Coronary artery (tissue), 2 donors: ENCODE data around the gene TACC2.

ENCODE experiments used
- DNase-seq: peaks from one replicate; pipeline ENCODE4 v3.0.0-alpha.2; 2017; ENCODE audit warnings: low spot score
- H3K27ac ChIP-seq, 2 donors: fragments of 200-600 bp; sonication (generic); one replicate each; pipeline ENCODE4 v1.5.1; 2016 to 2019
- H3K4me3 ChIP-seq: fragments of 200-600 bp; sonication (generic); 2 replicates; pipeline ENCODE4 v1.5.1; 2016; ENCODE audit warnings: mild to moderate bottlenecking, moderate library complexity
- CTCF ChIP-seq: fragments of 200-600 bp; sonication (generic); IDR thresholded peaks from one replicate; pipeline ENCODE4 v1.5.1; 2019; ENCODE audit warnings: antibody characterized with exemption

The TACC2 gene

DNA sequence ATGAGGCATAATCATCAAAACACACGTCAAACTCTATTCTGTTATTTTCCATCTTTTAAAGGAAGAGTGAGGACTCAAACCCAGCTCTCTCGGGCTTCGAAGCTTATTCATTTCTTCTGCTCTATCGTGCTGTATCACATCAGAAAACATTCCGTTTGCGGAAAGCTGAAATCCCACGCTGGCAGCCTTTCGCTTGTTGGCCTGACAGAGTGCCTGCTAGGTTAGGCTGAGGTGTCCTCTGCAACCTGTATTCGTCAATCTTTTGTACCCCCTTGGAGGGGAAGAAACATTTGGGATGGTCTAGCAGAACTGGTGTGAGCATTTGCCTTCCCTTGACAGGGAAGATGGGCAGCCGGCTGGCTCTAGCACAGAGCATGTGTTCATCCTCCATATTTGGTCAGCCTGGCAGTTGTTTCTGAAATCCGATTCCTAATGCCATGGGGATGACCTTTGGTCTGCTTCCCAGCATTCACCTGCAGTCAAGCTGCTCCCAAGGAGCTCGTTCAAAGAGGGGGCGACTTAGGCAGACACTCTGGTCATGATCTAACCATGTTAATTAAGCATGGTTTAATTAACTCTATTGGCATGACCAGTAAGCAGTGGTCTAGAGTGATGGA lies 55.2 kb downstream of the TACC2 start:
- Histone ChIP-seq H3K27ac (peak overlapping the region; percentile 69 to 84), H3K4me3 (peak overlapping the region; percentile 43)
- TF ChIP-seq CTCF = no peak
- no peak for DNase-seq

- DNase-seq = no peak
- peak overlapping the region; percentile 69 to 84 for H3K27ac ChIP-seq
- no peak for TF ChIP-seq CTCF
- H3K4me3 ChIP-seq = no peak overlapping the region
Measured at GRCh38 chr10:122044713-122045112, 55.8 kb downstream of the TACC2 start.

DNA sequence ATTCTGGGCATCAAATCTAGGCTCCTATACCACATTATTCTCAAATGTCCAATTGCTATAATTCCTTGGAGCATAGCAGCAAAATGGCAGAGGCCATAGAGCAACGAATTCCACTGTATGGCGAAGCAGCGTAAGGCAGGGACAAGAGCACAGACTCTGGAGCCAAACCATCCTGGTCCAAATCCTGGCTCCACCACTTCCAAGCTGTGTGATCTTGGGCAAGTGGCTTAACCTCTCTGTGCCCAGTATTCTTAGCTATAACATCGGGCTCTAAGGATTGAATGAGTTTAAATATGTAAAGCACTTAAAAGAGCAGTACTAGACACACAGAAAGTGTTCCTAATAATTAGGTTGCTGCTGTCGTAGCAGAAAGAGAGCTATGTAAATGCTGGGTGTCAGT lies 56.2 kb downstream of the TACC2 start:
- Histone ChIP-seq H3K4me3 (no peak overlapping the region), H3K27ac (peak overlapping the region; percentile 69 to 84)
- no peak for DNase-seq
- TF ChIP-seq CTCF = no peak

GRCh38 chr10:122047560-122047959 lies 58.6 kb downstream of the TACC2 start:
- TF ChIP-seq CTCF = no peak
- no peak for DNase-seq
- Histone ChIP-seq H3K4me3 (no peak overlapping the region), H3K27ac (peak overlapping the region in 1 of 2 donors; percentile 42)

DNA sequence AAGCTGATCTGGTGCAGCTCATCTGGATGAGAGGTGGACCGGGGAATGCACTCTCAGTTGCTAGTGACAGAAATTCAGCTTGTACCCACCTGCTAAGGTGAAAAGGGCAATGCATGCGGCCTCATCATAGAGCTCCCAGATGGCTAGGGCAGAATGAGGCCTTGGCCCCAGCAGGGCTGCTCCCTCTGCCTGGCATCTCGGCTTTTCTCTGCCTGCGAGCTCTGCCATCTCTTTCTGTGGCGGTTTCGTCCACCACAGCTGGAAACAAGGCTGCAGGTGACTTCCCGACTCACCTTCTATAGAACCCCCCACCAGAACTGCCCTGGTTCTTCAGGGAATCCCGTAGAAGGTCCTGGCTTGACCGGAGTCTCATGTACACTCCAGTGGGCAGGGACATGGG lies 60.1 kb downstream of the TACC2 start:
- H3K4me3 ChIP-seq = no peak overlapping the region
- H3K27ac ChIP-seq = no peak overlapping the region
- TF ChIP-seq CTCF = no peak
- no peak for DNase-seq

- H3K4me3 ChIP-seq = no peak overlapping the region
- no peak for TF ChIP-seq CTCF
- no peak for DNase-seq
- H3K27ac ChIP-seq = peak overlapping the region in 1 of 2 donors; percentile 72
Measured at GRCh38 chr10:122050311-122050710, 61.3 kb downstream of the TACC2 start.

GRCh38 chr10:122050811-122051210 lies 61.8 kb downstream of the TACC2 start:
- peak overlapping the region in 1 of 2 donors; percentile 72 for H3K27ac ChIP-seq
- DNase-seq = no peak
- no peak overlapping the region for H3K4me3 ChIP-seq
- no peak for TF ChIP-seq CTCF
